NCI-H187 (cell line): ENCODE results near the gene GDF10.

Source experiments
- DNase-seq, 2 experiments: peaks; one replicate each; lab custom pipeline; 2025; lab: John Stamatoyannopoulos, UW

GDF10 gene

DNA sequence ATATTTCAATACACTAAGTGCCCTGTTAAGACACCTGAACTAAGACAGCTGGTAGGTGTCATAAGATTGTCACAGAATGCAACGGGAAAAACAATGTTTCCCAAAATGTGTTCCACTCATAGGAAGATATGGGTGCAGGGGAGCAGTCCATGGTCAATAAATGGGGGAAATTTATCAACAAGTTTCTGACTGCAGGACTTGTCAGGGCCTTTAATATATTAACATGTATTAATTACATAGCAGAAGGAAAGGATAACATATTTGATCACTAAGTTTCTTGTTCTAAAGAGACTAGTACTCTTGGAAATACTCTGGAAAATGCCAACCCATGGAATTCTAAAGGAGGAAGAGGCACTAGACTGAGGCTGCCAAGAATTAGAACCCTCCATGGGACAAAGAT is 54.9 kb downstream of the GDF10 start:
- DNase-seq = no peak

DNA sequence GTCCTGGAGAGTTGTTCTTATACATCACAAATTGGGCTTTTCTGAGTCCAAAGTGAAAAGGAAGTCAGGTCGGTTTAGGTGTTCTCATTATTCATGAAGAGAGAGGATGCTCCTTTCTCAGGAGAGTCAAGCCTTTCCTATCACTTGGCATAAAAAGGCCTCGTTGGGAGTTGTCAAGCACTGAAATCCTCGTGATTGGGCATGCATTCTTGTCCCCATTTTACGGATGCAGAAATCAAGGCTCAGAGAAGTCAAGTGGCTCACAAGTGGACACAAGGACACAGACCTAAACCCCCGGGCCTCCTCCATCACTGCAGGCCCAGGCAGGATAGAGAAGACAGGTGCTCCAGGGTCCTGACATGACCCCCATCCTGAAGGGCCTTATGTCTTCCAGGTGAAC is 56.7 kb downstream of the GDF10 start:
- DNase-seq = no peak

DNA sequence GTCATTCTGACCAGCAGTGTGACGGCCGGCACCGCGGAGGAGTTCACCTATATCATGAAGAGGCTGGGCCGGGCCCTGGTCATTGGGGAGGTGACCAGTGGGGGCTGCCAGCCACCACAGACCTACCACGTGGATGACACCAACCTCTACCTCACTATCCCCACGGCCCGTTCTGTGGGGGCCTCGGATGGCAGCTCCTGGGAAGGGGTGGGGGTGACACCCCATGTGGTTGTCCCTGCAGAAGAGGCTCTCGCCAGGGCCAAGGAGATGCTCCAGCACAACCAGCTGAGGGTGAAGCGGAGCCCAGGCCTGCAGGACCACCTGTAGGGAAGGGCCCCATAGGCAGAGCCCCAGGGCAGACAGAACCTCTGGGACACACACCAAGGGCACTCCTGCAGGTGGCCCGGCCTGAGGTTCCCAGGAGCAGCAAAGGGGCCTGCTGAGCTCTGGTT is 57.2 kb downstream of the GDF10 start:
- no peak for DNase-seq

DNA sequence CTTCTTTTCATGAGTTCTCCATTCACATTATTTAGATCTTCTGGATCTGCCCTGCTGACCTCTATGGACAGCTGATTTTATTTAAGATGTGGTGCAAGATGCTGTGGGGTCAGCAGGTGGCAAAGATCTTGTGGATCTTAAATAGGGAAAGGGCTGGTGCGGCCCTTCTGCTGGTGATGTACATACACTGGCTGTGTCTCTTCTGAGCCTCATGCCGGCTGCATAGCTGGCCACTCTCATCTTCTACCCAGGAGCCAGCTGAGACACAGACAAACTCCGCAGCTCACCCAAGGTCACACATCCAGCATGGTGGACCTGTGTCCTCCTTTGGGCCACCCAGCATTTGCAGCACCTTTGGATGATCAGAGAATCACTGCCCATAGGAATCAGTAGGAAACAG is 57.9 kb downstream of the GDF10 start:
- no peak for DNase-seq

DNA sequence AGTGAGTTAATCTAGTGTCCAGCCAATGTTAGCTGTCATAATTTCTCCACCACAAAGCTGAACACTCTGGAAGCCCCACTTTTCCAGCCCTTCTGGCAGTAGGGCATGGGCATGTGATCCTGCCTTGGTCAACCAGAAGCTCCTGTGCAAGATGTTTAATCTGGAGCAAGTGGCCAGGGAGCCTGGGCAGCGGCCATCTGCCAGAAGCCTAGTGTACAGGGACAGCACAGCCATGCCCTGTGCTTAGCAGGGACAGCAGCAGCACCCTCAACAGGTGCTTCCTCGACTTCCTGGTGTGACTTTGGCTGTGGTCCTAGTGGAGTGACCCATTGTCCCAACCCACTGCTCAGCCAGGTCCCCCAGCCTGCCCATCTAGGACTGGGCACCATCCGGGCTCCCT is 58.5 kb downstream of the GDF10 start:
- DNase-seq = no peak

DNA sequence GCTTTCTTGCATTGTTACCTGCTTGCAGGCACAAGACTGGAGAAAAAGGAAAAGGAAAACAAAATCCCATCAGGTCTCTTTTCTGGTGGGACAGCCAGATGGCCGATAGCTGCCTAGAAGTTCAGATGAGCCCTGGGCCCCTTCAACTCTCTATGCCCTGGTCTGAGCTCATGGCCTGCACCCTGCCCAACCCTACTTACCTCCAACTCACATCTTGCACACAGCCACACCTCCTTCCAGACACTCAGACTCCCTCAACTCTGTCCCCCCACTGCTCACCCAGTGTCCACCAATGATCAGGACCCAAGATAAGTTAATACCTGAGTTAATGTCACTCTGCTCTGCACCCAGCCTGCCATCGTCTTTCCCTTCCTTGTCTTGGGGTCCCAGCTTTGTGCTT is 59.1 kb downstream of the GDF10 start:
- no peak for DNase-seq

DNA sequence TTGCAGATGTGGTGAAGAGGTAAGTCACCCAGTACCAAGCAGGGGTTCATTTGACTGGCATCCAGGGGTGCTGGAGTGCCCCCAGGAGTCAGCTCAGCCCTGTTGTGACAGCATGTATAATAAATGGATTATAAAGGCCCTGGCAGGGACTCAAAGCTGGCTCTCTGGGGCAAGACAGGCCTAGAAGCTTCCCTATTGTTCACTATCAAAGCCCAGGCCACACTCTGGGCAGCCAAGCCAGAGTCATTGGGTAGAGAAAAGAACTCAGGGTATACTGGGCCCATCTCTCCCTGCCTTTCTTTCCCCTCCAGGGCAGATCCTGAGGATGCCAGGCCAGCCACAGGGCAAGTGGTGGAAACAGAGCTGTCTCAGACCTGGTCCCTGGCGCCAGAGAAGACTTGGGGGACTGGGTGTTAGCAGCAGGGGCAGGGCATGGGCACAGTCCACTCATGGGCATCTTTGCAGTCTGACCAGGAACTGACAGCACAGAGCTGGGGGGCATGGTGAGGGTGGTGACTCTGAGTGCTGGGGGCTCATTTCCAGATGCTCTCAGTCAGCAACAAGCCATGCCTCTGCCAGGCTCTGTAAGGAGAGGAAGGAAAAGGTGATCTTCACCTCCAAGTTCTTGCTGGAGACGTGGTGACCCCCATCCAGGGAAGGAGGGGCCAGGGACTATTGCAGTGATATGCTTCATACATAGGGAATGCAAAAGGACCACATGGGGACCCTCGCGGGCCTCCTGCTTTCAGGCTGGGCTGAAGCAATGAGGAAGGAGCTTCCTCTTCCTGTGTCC is 59.8 kb downstream of the GDF10 start:
- DNase-seq = no peak

DNA sequence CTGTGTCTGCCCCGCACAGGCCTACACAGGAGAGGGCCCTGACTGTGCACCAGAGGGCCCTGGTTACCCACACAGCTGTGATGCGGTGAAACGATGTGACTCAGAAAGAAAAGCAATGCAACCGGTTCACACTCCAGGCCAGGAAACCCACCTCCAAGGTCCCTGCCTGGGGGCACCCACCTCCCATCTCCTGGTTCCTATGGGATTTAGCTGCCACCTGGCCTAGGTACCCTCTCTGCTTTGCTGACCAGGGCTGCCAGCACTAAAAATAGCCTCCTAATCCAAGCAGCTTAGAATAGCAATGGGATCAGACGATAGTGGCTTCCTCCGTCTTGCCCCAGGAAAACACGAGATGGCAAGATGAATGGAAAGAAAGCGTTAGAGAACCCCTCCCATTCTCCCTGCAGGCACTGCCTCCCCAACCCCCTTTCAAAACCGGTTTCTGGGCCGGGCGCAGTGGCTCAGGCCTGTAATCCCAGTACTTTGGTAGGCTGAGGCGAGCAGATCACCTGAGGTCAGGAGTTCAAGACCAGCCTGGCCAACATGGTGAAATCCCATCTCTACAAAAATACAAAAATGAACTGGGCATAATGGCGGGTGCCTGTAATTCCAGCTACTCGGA is 60.5 kb downstream of the GDF10 start:
- DNase-seq = no peak

DNA sequence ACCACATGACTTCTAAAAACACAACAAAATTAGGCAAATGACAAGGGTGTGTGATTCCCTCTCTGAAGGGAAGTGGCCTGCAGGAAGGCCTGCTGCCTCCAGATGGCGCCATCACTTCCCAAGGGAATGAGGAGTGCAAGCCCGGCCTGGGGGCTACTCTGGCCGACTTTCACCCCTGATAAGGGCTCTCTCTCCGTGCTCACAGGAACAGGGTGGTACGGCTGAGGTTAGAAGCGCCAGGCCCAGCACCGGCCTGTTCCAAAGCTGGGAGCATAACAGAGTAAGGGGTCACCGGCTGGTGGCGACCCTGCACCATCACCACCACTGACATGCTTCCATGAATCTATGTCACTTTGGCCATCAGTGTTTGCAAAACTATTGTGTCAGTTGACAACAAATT is 61.3 kb downstream of the GDF10 start:
- DNase-seq = no peak

DNA sequence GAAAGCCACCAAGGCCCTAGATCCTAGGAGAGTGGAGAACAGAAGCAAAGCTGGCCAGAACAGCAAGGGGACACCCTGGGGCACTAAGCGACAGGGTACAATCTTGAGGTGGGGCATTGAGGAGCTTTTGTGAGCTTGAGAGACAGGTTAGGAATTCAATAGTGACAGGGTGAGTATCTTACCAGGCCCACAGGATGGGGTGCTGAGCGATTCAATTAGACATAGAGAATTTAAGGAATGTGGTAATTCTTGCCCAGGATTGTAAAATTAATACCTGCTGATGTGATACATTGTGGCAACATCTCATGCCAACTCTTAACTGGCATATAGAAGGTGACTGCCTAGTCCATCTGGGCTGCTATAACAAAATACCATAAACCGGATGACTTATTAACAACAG is 62.2 kb downstream of the GDF10 start:
- no peak for DNase-seq
